Spleen (tissue), 11 donors: ENCODE measurements around the gene TMEM9B. TPM values are rescaled to one million over a fixed set of nuclear protein-coding genes. Genes with fewer than 3 reads are reported as not detected.

Source experiments
- DNase-seq: peaks from one replicate; pipeline ENCODE4 v3.0.0-alpha.2; 2020
- H3K27ac ChIP-seq, 8 donors: fragments of 200-600 bp; sonication (generic) in 7 of 8; 1 replicate in 4 of 8; 2 replicates in 4 of 8; pipeline versions ENCODE4 v1.5.0 to v1.8.0; 2016 to 2021; ENCODE audit warnings: inconsistent platforms in 4 of 8, mild to moderate bottlenecking in 4 of 8, moderate library complexity in 1 of 8
- H3K27me3 ChIP-seq, 7 donors: fragments of 200-600 bp; sonication (generic) in 6 of 7; replicated peaks in 1 of 7; 1 replicate in 4 of 7; 2 replicates in 3 of 7; pipeline versions ENCODE4 v1.5.0 to v1.8.0; 2016 to 2021; ENCODE audit warnings: inconsistent platforms in 3 of 7, mild to moderate bottlenecking in 1 of 7
- H3K36me3 ChIP-seq, 6 donors: fragments of 200-600 bp; sonication (generic) in 5 of 6; 1 replicate in 4 of 6; 2 replicates in 2 of 6; pipeline versions ENCODE4 v1.5.0 to v1.8.0; 2016 to 2021; ENCODE audit warnings: inconsistent platforms in 2 of 6
- H3K4me1 ChIP-seq, 6 donors: fragments of 200-600 bp; sonication (generic) in 5 of 6; 1 replicate in 3 of 6; 2 replicates in 3 of 6; pipeline versions ENCODE4 v1.5.0 to v1.8.0; 2016 to 2021; ENCODE audit warnings: inconsistent platforms in 3 of 6
- H3K4me3 ChIP-seq, 8 donors: fragments of 200-600 bp; sonication (generic) in 7 of 8; 1 replicate in 4 of 8; 2 replicates in 4 of 8; pipeline versions ENCODE4 v1.5.0 to v1.8.0; 2016 to 2021; ENCODE audit warnings: inconsistent platforms in 4 of 8, mild to moderate bottlenecking in 4 of 8, moderate library complexity in 2 of 8
- H3K9me3 ChIP-seq, 8 donors: fragments of 200-600 bp; sonication (generic) in 7 of 8; 1 replicate in 4 of 8; 2 replicates in 4 of 8; pipeline versions ENCODE4 v1.5.0 to v1.8.0; 2016 to 2021; ENCODE audit warnings: inconsistent platforms in 4 of 8
- POLR2A ChIP-seq, 3 donors: fragments of 450-650 bp; IDR thresholded peaks; one replicate each; pipeline ENCODE4 v1.5.1; 2017; ENCODE audit warnings: antibody characterized with exemption in 3 of 3, mild to moderate bottlenecking in 1 of 3
- POLR2AphosphoS5 ChIP-seq, 3 donors: sonication (generic); formaldehyde crosslinking; IDR thresholded peaks; one replicate each; pipeline ENCODE4 v1.5.1; 2017; ENCODE audit warnings: antibody characterized with exemption in 3 of 3
- WGBS, 5 donors: extraction: QIAGEN DNeasy Blood & Tissue Kit in 3 of 5; methylation state at CpG; one replicate each; pipeline versions ENCODE4 v1.1.5 to v1.1.7; 2013 to 2018; 5-methylcytosine and 5-hydroxymethylcytosine counted together
- intact Hi-C: fragments of 100-400 bp; cut with DNase I; formaldehyde crosslinking; loops from one replicate; pipeline ENCODE4 v1.15.0; 2023; ENCODE audit warnings: low total_unique reads
- polyA plus RNA-seq, 3 donors: library from polyadenylated mRNA; stranded (reverse); fragments of 200-250 nt; gene quantifications; one replicate each; pipeline ENCODE4 v1.2.1, GENCODE V29; 2013
- total RNA-seq, 7 donors: library from RNA; depleted of rRNA in 3 of 7; stranded (reverse); fragments of >200 nt in 3 of 7; fragmentation: NEBNext Ultra II Directional in 4 of 7; extraction: Animal tissue kit (Norgen Biotek cat#: 25700) in 4 of 7; gene quantifications; one replicate each; pipeline versions ENCODE4 v1.1.0 to v1.2.1, GENCODE V29; 2016 to 2021
- TF ChIP-seq, protein P1 (sequence below), 11 experiments: fragments of 200-600 bp in 7 of 11; fragments of 450-650 bp in 4 of 11; sonication (generic) in 4 of 11; IDR thresholded peaks in 8 of 11; conservative IDR thresholded peaks in 3 of 11; 1 replicate in 7 of 11; 2 replicates in 4 of 11; pipeline versions ENCODE4 v1.4.0 to v1.8.0; 2016 to 2021; ENCODE audit warnings: antibody characterized with exemption in 11 of 11, inconsistent platforms in 4 of 11, mild to moderate bottlenecking in 1 of 11
- donor health status: healthy with polysubstance abuse.
- donor health status: DM: no; HTN: no; CAD: no; lungs with moderate emphysema.
- donor health status: DM: no; HTN: no; CAD: no.
- donor health status: Bipolar disorder and iron deficiency.
- donor health status: healthy.
- donor health status: DM: no; HTN: no; CAD: no.
- donor health status: DM: yes; HTN: yes; CAD: no.

TMEM9B gene
- total and polyA plus RNA-seq, 10 donors: 30.2 to 56.5 (median 41.5) TPM

DNA sequence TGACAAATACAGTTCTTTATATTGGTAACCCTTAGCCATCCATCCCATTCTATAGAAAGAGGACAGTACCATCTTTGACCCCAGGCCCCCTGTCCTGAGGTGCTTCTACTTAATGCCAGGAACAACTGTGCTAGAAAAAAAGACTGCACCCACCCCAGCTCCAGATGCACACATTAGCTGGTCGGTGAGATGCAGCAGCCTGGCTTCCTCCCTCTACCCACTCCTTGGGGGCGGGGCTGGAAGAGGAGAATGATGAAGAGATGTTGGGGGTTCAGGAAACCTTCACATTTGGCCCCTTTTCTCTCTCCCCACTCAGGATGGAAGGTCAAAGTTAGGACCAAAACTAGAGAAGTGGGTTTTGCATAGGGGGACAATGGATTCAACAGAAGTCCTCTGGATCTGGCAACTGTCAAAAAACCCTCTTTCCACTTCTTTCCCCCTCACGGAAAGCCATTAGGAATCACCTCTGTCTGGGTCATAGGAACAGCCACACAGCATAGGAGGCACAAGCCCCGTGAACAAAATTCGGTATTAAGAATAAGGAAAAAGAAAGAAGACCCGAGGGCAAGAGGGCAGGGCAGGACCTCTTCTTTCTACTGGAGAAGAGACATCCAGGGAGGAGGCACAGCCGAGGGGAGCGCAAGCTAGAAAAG, 38.8 kb upstream of the TMEM9B start:
- Histone ChIP-seq H3K4me1 (peaks cover 9 to 33% (median 21%) of the 10 kb centered on the region in 6 donors), H3K9me3 (no peaks in the 10 kb centered on the region), H3K27me3 (peaks cover 0 to 73% (median 48%) of the 10 kb centered on the region in 7 donors), H3K36me3 (no peaks in the 10 kb centered on the region), H3K4me3 (peak overlapping the region; percentile 34 to 74 (median 49)), H3K27ac (no peak overlapping the region)
- TF ChIP-seq POLR2A (IDR thresholded peaks at IDR 0.05): no peak
- TF ChIP-seq POLR2AphosphoS5 (IDR thresholded peaks at IDR 0.05): no peak
- TF ChIP-seq, protein P1, sequence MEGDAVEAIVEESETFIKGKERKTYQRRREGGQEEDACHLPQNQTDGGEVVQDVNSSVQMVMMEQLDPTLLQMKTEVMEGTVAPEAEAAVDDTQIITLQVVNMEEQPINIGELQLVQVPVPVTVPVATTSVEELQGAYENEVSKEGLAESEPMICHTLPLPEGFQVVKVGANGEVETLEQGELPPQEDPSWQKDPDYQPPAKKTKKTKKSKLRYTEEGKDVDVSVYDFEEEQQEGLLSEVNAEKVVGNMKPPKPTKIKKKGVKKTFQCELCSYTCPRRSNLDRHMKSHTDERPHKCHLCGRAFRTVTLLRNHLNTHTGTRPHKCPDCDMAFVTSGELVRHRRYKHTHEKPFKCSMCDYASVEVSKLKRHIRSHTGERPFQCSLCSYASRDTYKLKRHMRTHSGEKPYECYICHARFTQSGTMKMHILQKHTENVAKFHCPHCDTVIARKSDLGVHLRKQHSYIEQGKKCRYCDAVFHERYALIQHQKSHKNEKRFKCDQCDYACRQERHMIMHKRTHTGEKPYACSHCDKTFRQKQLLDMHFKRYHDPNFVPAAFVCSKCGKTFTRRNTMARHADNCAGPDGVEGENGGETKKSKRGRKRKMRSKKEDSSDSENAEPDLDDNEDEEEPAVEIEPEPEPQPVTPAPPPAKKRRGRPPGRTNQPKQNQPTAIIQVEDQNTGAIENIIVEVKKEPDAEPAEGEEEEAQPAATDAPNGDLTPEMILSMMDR (IDR thresholded peaks at IDR 0.05 in 8 of 11, conservative IDR thresholded peaks at IDR 0.05 in 3 of 11): no peak
- intact Hi-C loops: no loop called here
- no peak for DNase-seq
- WGBS, 5 donors: 4 to 11% (median 8%) methylated on average over 8 of the region's 8 CpGs

DNA sequence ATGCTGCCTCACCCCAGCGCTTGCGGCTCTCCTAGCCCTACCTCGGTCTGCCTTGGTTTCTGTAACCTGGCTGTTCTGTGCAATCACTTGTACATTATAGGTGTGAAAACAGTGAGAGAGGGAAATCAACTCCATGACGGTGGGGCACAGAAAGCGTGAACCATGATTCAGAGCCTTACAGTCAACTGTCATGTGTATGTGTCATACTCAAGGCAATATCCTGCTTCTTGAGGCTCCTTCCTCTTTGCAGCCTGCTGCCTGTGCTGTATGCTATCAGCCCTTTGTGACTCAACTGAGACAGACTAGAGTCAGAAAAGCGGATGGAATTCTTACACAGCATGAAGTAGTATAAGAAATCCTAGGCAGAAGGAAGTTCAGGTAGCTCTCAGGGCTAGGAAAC, 37.5 kb upstream of the TMEM9B start:
- Histone ChIP-seq H3K27ac (no peak overlapping the region), H3K4me1 (peaks cover 9 to 33% (median 21%) of the 10 kb centered on the region in 6 donors), H3K9me3 (no peaks in the 10 kb centered on the region), H3K4me3 (no peak overlapping the region), H3K36me3 (no peaks in the 10 kb centered on the region), H3K27me3 (peaks cover 0 to 85% (median 48%) of the 10 kb centered on the region in 7 donors)
- TF ChIP-seq POLR2A (IDR thresholded peaks at IDR 0.05): no peak
- TF ChIP-seq POLR2AphosphoS5 (IDR thresholded peaks at IDR 0.05): no peak
- TF ChIP-seq, protein P1 (IDR thresholded peaks at IDR 0.05 in 8 of 11, conservative IDR thresholded peaks at IDR 0.05 in 3 of 11): no peak
- 51 to 69% (median 54%) methylated on average over 6 of the region's 6 CpGs for WGBS, 5 donors
- DNase-seq: no peak
- intact Hi-C loops: no loop called here

DNA sequence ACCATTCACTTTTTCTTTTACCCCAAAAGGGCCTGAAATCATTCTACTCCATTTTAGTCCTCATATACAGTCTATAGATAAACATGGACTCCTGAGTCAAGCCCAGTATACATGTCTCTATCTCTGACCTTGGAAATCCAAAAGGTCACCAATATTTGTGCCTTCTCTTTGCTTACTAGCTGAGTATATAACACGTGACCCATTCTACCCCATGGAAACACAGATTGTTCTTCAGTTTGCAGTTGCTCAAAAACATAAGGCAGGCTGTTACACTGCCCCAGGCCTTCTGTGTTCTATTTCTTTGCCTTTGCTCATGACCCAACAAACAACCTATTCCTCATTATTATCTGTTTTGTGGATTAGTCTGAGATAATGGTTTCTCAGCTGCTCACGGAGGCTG, 33.8 kb upstream of the TMEM9B start:
- H3K36me3 ChIP-seq: no peaks in the 10 kb centered on the region
- H3K4me3 ChIP-seq: no peak overlapping the region
- no peak overlapping the region for H3K27ac ChIP-seq
- intact Hi-C loops: no loop called here
- no peaks in the 10 kb centered on the region for H3K9me3 ChIP-seq
- H3K27me3 ChIP-seq: peaks cover 0 to 69% (median 32%) of the 10 kb centered on the region in 7 donors
- H3K4me1 ChIP-seq: peaks cover 1 to 15% (median 4%) of the 10 kb centered on the region in 6 donors
- no peak for DNase-seq
- TF ChIP-seq POLR2A (IDR thresholded peaks at IDR 0.05): no peak
- TF ChIP-seq POLR2AphosphoS5 (IDR thresholded peaks at IDR 0.05): no peak
- TF ChIP-seq, protein P1 (IDR thresholded peaks at IDR 0.05 in 8 of 11, conservative IDR thresholded peaks at IDR 0.05 in 3 of 11): no peak
- WGBS, 5 donors: 73 to 96% (median 89%) methylated on average over 2 of the region's 2 CpGs

DNA sequence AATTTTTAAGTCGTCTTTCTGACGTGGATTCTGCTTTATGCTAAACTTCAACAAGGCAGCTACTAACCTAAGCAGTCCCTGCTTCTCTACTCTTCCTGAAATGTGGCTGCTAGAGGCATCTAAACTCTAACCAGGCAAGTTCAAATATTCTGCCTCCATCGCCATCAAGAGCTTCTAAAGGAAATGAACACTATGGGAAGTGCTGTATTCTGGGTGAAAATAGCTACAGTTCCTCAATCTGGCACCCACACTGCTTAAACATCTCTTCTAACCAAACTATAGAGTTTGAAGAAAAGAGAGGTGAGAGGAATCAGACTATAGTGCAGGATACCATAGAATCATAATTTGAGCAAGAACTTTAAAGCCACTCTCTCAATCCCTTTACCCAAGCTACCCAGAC, 33.2 kb upstream of the TMEM9B start:
- Histone ChIP-seq H3K4me1 (peaks cover 0 to 9% (median 0%) of the 10 kb centered on the region in 6 donors), H3K27ac (no peak overlapping the region), H3K9me3 (no peaks in the 10 kb centered on the region), H3K4me3 (no peak overlapping the region), H3K36me3 (no peaks in the 10 kb centered on the region), H3K27me3 (peaks cover 0 to 64% (median 26%) of the 10 kb centered on the region in 7 donors)
- WGBS, 5 donors: 68 to 76% (median 72%) methylated on average over 3 of the region's 3 CpGs
- intact Hi-C loops: no loop called here
- DNase-seq: no peak
- TF ChIP-seq, protein P1 (IDR thresholded peaks at IDR 0.05 in 8 of 11, conservative IDR thresholded peaks at IDR 0.05 in 3 of 11): no peak
- no peak for TF ChIP-seq POLR2A (IDR thresholded peaks at IDR 0.05)
- TF ChIP-seq POLR2AphosphoS5 (IDR thresholded peaks at IDR 0.05): no peak
